WTC11 (cell line): ENCODE data around the gene REC8. TPM values are rescaled to one million over a fixed set of nuclear protein-coding genes. Genes with fewer than 3 reads are reported as not detected.

Experiments
- ATAC-seq: fragments of 200-7000 bp; cut with Tn5 transposase; 2 replicates; pipeline ENCODE4 v1.10.0; 2021; ENCODE audit warnings: mild to moderate bottlenecking, moderate library complexity
- CTCF ChIA-PET: fragments of 300-600 bp; sonication (Branson Sonifier 250); formaldehyde crosslinking; loops from one replicate; lab custom pipeline; 2021; ENCODE audit warnings: antibody characterized with exemption; lab: Charles Lee
- POLR2A ChIA-PET: fragments of 350-600 bp; sonication (Branson Sonifier 250); formaldehyde crosslinking; loops from one replicate; lab custom pipeline; 2021; ENCODE audit warnings: antibody characterized with exemption; lab: Charles Lee
- DNase-seq: peaks from one replicate; pipeline ENCODE4 v3.0.0; 2021; ENCODE audit warnings: low spot score
- H3K27ac Mint-ChIP-seq: 2 replicates; pipeline ENCODE4 v1.8.0; 2021; ENCODE audit warnings: mixed read lengths
- H3K27me3 Mint-ChIP-seq: 2 replicates; pipeline ENCODE4 v1.8.0; 2021; ENCODE audit warnings: low read depth, mild to moderate bottlenecking, moderate library complexity, mixed read lengths
- H3K36me3 Mint-ChIP-seq: 2 replicates; pipeline ENCODE4 v1.8.0; 2021; ENCODE audit warnings: mixed read lengths
- H3K4me1 Mint-ChIP-seq: 2 replicates; pipeline ENCODE4 v1.8.0; 2022; ENCODE audit warnings: mixed read lengths
- H3K4me3 Mint-ChIP-seq: 2 replicates; pipeline ENCODE4 v1.8.0; 2021; ENCODE audit warnings: mild to moderate bottlenecking, moderate library complexity, mixed read lengths
- H3K9me3 Mint-ChIP-seq: 2 replicates; pipeline ENCODE4 v1.8.0; 2021; ENCODE audit warnings: mixed read lengths
- AR ChIP-seq: fragments of 250-450 bp; sonication (Bioruptor Pico); IDR thresholded peaks from 2 replicates; pipeline ENCODE4 v1.9.0; 2021; ENCODE audit warnings: mild to moderate bottlenecking
- ATF3 ChIP-seq: sonication (generic); formaldehyde crosslinking; conservative IDR thresholded peaks from 2 replicates; pipeline ENCODE4 v1.8.1; 2022; ENCODE audit warnings: mild to moderate bottlenecking, missing genetic modification reagents
- CTCF ChIP-seq: fragments of 200-600 bp; IDR thresholded peaks from 2 replicates; pipeline ENCODE4 v1.8.0; 2022; ENCODE audit warnings: antibody characterized with exemption
- E2F4 ChIP-seq: sonication (generic); formaldehyde crosslinking; IDR thresholded peaks from 2 replicates; pipeline ENCODE4 v1.8.1; 2022; ENCODE audit warnings: low read depth, mild to moderate bottlenecking, moderate library complexity, missing genetic modification reagents, borderline replicate concordance
- EMX1 ChIP-seq: fragments of 250-450 bp; sonication (Bioruptor Pico); IDR thresholded peaks from 2 replicates; pipeline ENCODE4 v1.8.0; 2021; ENCODE audit warnings: mild to moderate bottlenecking
- MLX ChIP-seq: sonication (generic); formaldehyde crosslinking; IDR thresholded peaks from 2 replicates; pipeline ENCODE4 v1.8.1; 2023; ENCODE audit warnings: mild to moderate bottlenecking, missing genetic modification reagents, moderate library complexity
- MYBL2 ChIP-seq: sonication (generic); formaldehyde crosslinking; IDR thresholded peaks from 2 replicates; pipeline ENCODE4 v1.8.1; 2023; ENCODE audit warnings: mild to moderate bottlenecking, moderate library complexity, missing genetic modification reagents
- NR2C2 ChIP-seq: sonication (generic); formaldehyde crosslinking; IDR thresholded peaks from 2 replicates; pipeline ENCODE4 v1.8.0; 2022; ENCODE audit warnings: mild to moderate bottlenecking, missing genetic modification reagents
- PRDM15 ChIP-seq: sonication (generic); formaldehyde crosslinking; IDR thresholded peaks from 2 replicates; pipeline ENCODE4 v1.8.0; 2022; ENCODE audit warnings: missing genetic modification reagents
- USF2 ChIP-seq: sonication (generic); formaldehyde crosslinking; IDR thresholded peaks from 2 replicates; pipeline ENCODE4 v1.8.1; 2023; ENCODE audit warnings: mild to moderate bottlenecking, missing genetic modification reagents, moderate library complexity
- ZMAT4 ChIP-seq: fragments of 250-450 bp; sonication (Bioruptor Pico); IDR thresholded peaks from 2 replicates; pipeline ENCODE4 v1.9.0; 2021; ENCODE audit warnings: mild to moderate bottlenecking
- ZNF219 ChIP-seq: sonication (generic); formaldehyde crosslinking; IDR thresholded peaks from 2 replicates; pipeline ENCODE4 v1.8.0; 2023; ENCODE audit warnings: missing genetic modification reagents, mild to moderate bottlenecking, borderline replicate concordance
- ZSCAN18 ChIP-seq: fragments of 250-450 bp; sonication (Bioruptor Pico); IDR thresholded peaks from 2 replicates; pipeline ENCODE4 v2.1.2; 2022; ENCODE audit warnings: mild to moderate bottlenecking, moderate library complexity
- total RNA-seq: library from RNA; stranded (reverse); gene quantifications from 3 replicates; pipeline ENCODE4 v1.2.3, GENCODE V29; 2021

REC8 gene
- total RNA-seq, 1 experiment from 2014 or later, result 32.2 TPM

- TF ChIP-seq CTCF, result no peak
- no peak for TF ChIP-seq E2F4 (CRISPR knock-in tag)
- no peak for TF ChIP-seq MLX (CRISPR knock-in tag)
- no peak for TF ChIP-seq ZSCAN18
- TF ChIP-seq MYBL2 (CRISPR knock-in tag), result no peak
- no peak for TF ChIP-seq ATF3 (CRISPR knock-in tag)
These were observed 15.0 kb upstream of the REC8 start (continued) for GRCh38 chr14:24156840-24157239.

GRCh38 chr14:24157331-24157730 lies 14.5 kb upstream of the REC8 start:
- CTCF ChIA-PET, result no interaction called here
- POLR2A ChIA-PET, result no interaction called here
- ATAC-seq (no peak), DNase-seq (no peak)
- H3K36me3 Mint-ChIP-seq, result peaks cover 49% of the 10 kb centered on the region
- H3K4me1 Mint-ChIP-seq, result peaks cover 13% of the 10 kb centered on the region
- TF ChIP-seq PRDM15 (CRISPR knock-in tag) (no peak), AR (CRISPR knock-in tag) (no peak), EMX1 (CRISPR knock-in tag) (no peak), ZMAT4 (no peak), ZNF219 (no peak), USF2 (no peak), NR2C2 (CRISPR knock-in tag) (no peak)
- no peak overlapping the region for H3K27ac Mint-ChIP-seq
- H3K27me3 Mint-ChIP-seq, result no peaks in the 10 kb centered on the region
- no peak overlapping the region for H3K4me3 Mint-ChIP-seq
- H3K9me3 Mint-ChIP-seq, result no peaks in the 10 kb centered on the region
